Panc1 (cell line): ENCODE results near the gene CRKL.

Experiments used
- CTCF ChIP-seq: fragments of 450-650 bp; IDR thresholded peaks from 2 replicates; pipeline ENCODE4 v1.5.1; 2017; ENCODE audit warnings: mild to moderate bottlenecking
- REST ChIP-seq, 2 experiments: IDR thresholded peaks; 2 replicates each; pipeline ENCODE4 v1.6.1; 2011 to 2012; ENCODE audit warnings: low read depth in 2 of 2, control low read depth in 1 of 2, low read length in 1 of 2, mild to moderate bottlenecking in 1 of 2, moderate library complexity in 1 of 2; ENCODE audit not compliant: insufficient read depth in 1 of 2

DNA sequence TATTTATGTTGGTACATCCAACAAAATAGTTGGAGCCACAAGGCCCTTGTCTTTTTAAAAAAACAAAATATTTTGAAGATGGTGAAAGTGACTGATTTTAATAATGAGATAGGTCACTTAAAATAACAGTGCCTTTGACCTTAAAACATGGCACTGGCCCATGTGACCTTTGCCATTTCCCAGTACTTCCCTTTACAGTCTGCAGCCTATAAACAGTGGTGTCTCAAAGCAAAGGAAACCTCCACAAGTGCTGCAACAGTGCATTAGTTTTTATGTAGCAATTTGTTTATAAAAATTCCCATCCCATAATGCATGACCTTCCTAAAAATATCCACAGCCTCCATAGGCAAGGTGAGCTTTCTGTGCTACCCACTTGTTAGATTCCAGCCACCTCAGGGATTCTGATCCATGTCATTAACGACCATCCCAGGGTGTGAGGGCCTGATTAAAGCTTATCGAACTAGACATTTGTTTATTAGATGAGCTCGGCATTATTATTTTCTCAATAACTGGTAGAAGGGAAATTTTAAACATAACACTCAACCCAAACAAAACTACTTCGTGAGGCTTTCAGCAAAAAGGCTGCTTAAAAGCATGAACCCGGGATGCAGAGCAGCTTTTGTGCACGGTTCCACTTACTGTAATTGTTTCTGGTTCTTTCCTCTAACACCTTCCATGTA lies 28.0 kb upstream of the CRKL start:
- no peak for TF ChIP-seq CTCF
- no peak for TF ChIP-seq REST (IDR thresholded peaks at IDR 0.05; ENCODE audit: insufficient read depth in 1 of 2, low read depth in 2 of 2, low read length in 1 of 2)
